Astrocyte (in vitro differentiated cells and primary cell): Measurements from ENCODE around the gene DHPS.

ENCODE experiments used
- CTCF ChIP-seq: IDR thresholded peaks from 2 replicates; pipeline ENCODE4 v1.5.1; 2011; ENCODE audit warnings: low read depth, mild to moderate bottlenecking, inconsistent platforms, low read length, moderate library complexity; ENCODE audit not compliant: insufficient read depth
- EZH2 ChIP-seq: IDR thresholded peaks from 2 replicates; pipeline ENCODE4 v1.6.1; 2012; ENCODE audit warnings: mild to moderate bottlenecking, low read length, inconsistent platforms; ENCODE audit not compliant: insufficient read depth

GRCh38 chr19:12628040-12629022, 53.3 kb downstream of the DHPS start:
- no peak for TF ChIP-seq CTCF
- TF ChIP-seq EZH2 = no peak
